GM23248 (cell line): ENCODE measurements around the gene LUZP4. TPM values are rescaled to one million over a fixed set of nuclear protein-coding genes. Genes with fewer than 3 reads are reported as not detected.

ENCODE experiments used
- DNase-seq: peaks from one replicate; pipeline ENCODE4 v3.0.0-alpha.2; 2015
- H2AFZ ChIP-seq: fragments of 200-600 bp; sonication (generic); 2 replicates; pipeline ENCODE4 v1.6.1; 2016; ENCODE audit warnings: antibody characterized with exemption
- H3F3A ChIP-seq: fragments of 200-600 bp; sonication (generic); 2 replicates; pipeline ENCODE4 v1.6.1; 2016; ENCODE audit warnings: mild to moderate bottlenecking, antibody characterized with exemption, mixed run types; ENCODE audit not compliant: insufficient read depth
- H3K27ac ChIP-seq: fragments of 200-600 bp; sonication (generic); 2 replicates; pipeline ENCODE4 v1.5.1; 2016; ENCODE audit warnings: mild to moderate bottlenecking
- H3K27me3 ChIP-seq: fragments of 200-600 bp; sonication (generic); replicated peaks from 2 replicates; pipeline ENCODE4 v1.6.1; 2016; ENCODE audit warnings: mild to moderate bottlenecking; ENCODE audit not compliant: insufficient read depth
- H3K36me3 ChIP-seq: fragments of 200-600 bp; sonication (generic); 2 replicates; pipeline ENCODE4 v1.6.1; 2016; ENCODE audit warnings: low read depth, mild to moderate bottlenecking
- H3K4me1 ChIP-seq: fragments of 200-600 bp; sonication (generic); 2 replicates; pipeline ENCODE4 v1.6.1; 2016; ENCODE audit warnings: mild to moderate bottlenecking; ENCODE audit not compliant: insufficient read depth
- H3K4me2 ChIP-seq: fragments of 200-600 bp; sonication (generic); one replicate; pipeline ENCODE4 v1.6.1; 2016; ENCODE audit warnings: mild to moderate bottlenecking; ENCODE audit not compliant: unreplicated experiment
- H3K4me3 ChIP-seq: fragments of 200-600 bp; sonication (generic); 2 replicates; pipeline ENCODE4 v1.5.1; 2016; ENCODE audit warnings: mild to moderate bottlenecking
- H3K79me2 ChIP-seq: fragments of 200-600 bp; sonication (generic); 2 replicates; pipeline ENCODE4 v1.6.1; 2016; ENCODE audit warnings: mild to moderate bottlenecking; ENCODE audit not compliant: insufficient read depth
- H3K9ac ChIP-seq: fragments of 200-600 bp; sonication (generic); 2 replicates; pipeline ENCODE4 v1.6.1; 2016; ENCODE audit warnings: mild to moderate bottlenecking
- H3K9me2 ChIP-seq: fragments of 200-600 bp; sonication (generic); 2 replicates; pipeline ENCODE4 v1.6.1; 2016; ENCODE audit warnings: mixed run types, mild to moderate bottlenecking, moderate library complexity; ENCODE audit not compliant: insufficient read depth
- H3K9me3 ChIP-seq: fragments of 200-600 bp; sonication (generic); one replicate; pipeline ENCODE4 v1.6.1; 2017; ENCODE audit warnings: low read depth
- H4K20me1 ChIP-seq: fragments of 200-600 bp; sonication (generic); 2 replicates; pipeline ENCODE4 v1.6.0; 2016; ENCODE audit not compliant: insufficient read depth
- EZH2 ChIP-seq: fragments of 200-600 bp; sonication (generic); IDR thresholded peaks from 2 replicates; pipeline ENCODE4 v1.6.1; 2018; ENCODE audit warnings: antibody characterized with exemption, mild to moderate bottlenecking; ENCODE audit not compliant: insufficient read depth, poor library complexity, severe bottlenecking
- EZH2phosphoT487 ChIP-seq: fragments of 200-600 bp; sonication (generic); IDR thresholded peaks from 2 replicates; pipeline ENCODE4 v1.6.1; 2018; ENCODE audit warnings: antibody characterized with exemption, moderate library complexity, mild to moderate bottlenecking, low read depth; ENCODE audit not compliant: insufficient read depth
- WGBS, 2 experiments: methylation state at CpG; one replicate each; pipeline ENCODE4 v1.1.6; 2015 to 2017; ENCODE audit warnings: low lambda C conversion rate in 2 of 2, low coverage in 1 of 2; ENCODE audit errors: missing lambda C conversion rate in 2 of 2; 5-methylcytosine and 5-hydroxymethylcytosine counted together
- in situ Hi-C: fragments of 300-500 bp; cut with MboI; formaldehyde crosslinking; loops from 2 replicates; pipeline ENCODE4 v1.15.0; 2020
- polyA plus RNA-seq: library from polyadenylated mRNA; unstranded; fragments of >200 nt; fragmentation: Nextera tagmentation; extraction: Ambion mirVana; gene quantifications from 2 replicates; pipeline ENCODE4 v1.2.1, GENCODE V29; 2016
- total RNA-seq: library from RNA; depleted of rRNA; stranded (reverse); fragments of >200 nt; shearing (Covaris generic); gene quantifications from 2 replicates; pipeline ENCODE4 v1.2.3, GENCODE V29; 2014

The LUZP4 gene
- total and polyA plus RNA-seq, 2 experiments from 2014 or later, result not detected

GRCh38 chrX:115268421-115268820 is 21.1 kb upstream of the LUZP4 start:
- no peak overlapping the region for H3K4me2 ChIP-seq
- H3K9me2 ChIP-seq, result no peaks in the 10 kb centered on the region
- H4K20me1 ChIP-seq, result no peaks in the 10 kb centered on the region
- H3F3A ChIP-seq, result no peaks in the 10 kb centered on the region
- H3K79me2 ChIP-seq, result no peaks in the 10 kb centered on the region
- H3K4me1 ChIP-seq, result no peaks in the 10 kb centered on the region
- no peaks in the 10 kb centered on the region for H3K27me3 ChIP-seq
- 31% methylated on average over 3 of the region's 3 CpGs for WGBS, 2 experiments
- no peak overlapping the region for H3K9ac ChIP-seq
- peak; percentile 7 for DNase-seq
- no peak overlapping the region for H3K27ac ChIP-seq
- H2AFZ ChIP-seq, result no peak overlapping the region
- in situ Hi-C loops, result no loop called here
- H3K36me3 ChIP-seq, result no peaks in the 10 kb centered on the region
- no peak for TF ChIP-seq EZH2
- no peak for TF ChIP-seq EZH2phosphoT487
- H3K9me3 ChIP-seq, result no peaks in the 10 kb centered on the region
- H3K4me3 ChIP-seq, result no peak overlapping the region

GRCh38 chrX:115269051-115269683 is 20.3 kb upstream of the LUZP4 start:
- H3K9me3 ChIP-seq, result no peaks in the 10 kb centered on the region
- H3K27me3 ChIP-seq, result no peaks in the 10 kb centered on the region
- H4K20me1 ChIP-seq, result no peaks in the 10 kb centered on the region
- no peaks in the 10 kb centered on the region for H3K36me3 ChIP-seq
- no peak overlapping the region for H3K9ac ChIP-seq
- TF ChIP-seq EZH2 (no peak), EZH2phosphoT487 (no peak)
- H2AFZ ChIP-seq, result no peak overlapping the region
- no peak for DNase-seq
- H3F3A ChIP-seq, result no peaks in the 10 kb centered on the region
- no peak overlapping the region for H3K4me3 ChIP-seq
- WGBS, 2 experiments, result 87 to 93% methylated on average over 1 of the region's 1 CpG
- H3K4me2 ChIP-seq, result no peak overlapping the region
- in situ Hi-C loops, result no loop called here
- H3K27ac ChIP-seq, result no peak overlapping the region
- no peaks in the 10 kb centered on the region for H3K4me1 ChIP-seq
- H3K79me2 ChIP-seq, result no peaks in the 10 kb centered on the region
- no peaks in the 10 kb centered on the region for H3K9me2 ChIP-seq

GRCh38 chrX:115284877-115285276 is 4.6 kb upstream of the LUZP4 start:
- no peak for TF ChIP-seq EZH2
- no peak for TF ChIP-seq EZH2phosphoT487
- WGBS, 2 experiments, result 5 to 15% methylated on average over 3 to 4 of the region's 4 CpGs
- no peak for DNase-seq

GRCh38 chrX:115297189-115297588 is 7.7 kb downstream of the LUZP4 start:
- Histone ChIP-seq H3K9me3 (no peaks in the 10 kb centered on the region), H3K27ac (no peak overlapping the region), H4K20me1 (no peaks in the 10 kb centered on the region), H3K4me1 (no peaks in the 10 kb centered on the region), H3F3A (no peaks in the 10 kb centered on the region), H3K9me2 (no peaks in the 10 kb centered on the region), H2AFZ (no peak overlapping the region), H3K4me2 (no peak overlapping the region), H3K4me3 (no peak overlapping the region), H3K27me3 (no peaks in the 10 kb centered on the region), H3K79me2 (no peaks in the 10 kb centered on the region), H3K9ac (no peak overlapping the region), H3K36me3 (no peaks in the 10 kb centered on the region)
- in situ Hi-C loops, result no loop called here
- TF ChIP-seq EZH2, result no peak
- no peak for TF ChIP-seq EZH2phosphoT487
- WGBS, 2 experiments, result 92 to 100% methylated on average over 1 of the region's 1 CpG
- no peak for DNase-seq

More at GRCh38 chrX:115284877-115285276, 4.6 kb upstream of the LUZP4 start:
- Histone ChIP-seq H3K4me2 (no peak overlapping the region), H3K9ac (no peak overlapping the region), H3K27ac (no peak overlapping the region), H3K9me3 (no peaks in the 10 kb centered on the region), H3K9me2 (no peaks in the 10 kb centered on the region), H4K20me1 (no peaks in the 10 kb centered on the region), H3K36me3 (no peaks in the 10 kb centered on the region), H3K27me3 (no peaks in the 10 kb centered on the region), H2AFZ (peak overlapping the region; percentile 14; the same call in 1 of the 2 replicates), H3K4me3 (no peak overlapping the region), H3K4me1 (no peaks in the 10 kb centered on the region), H3F3A (no peaks in the 10 kb centered on the region), H3K79me2 (no peaks in the 10 kb centered on the region)
- in situ Hi-C loops, result no loop called here
